Measurements from ENCODE around the gene ANKRD22.
A peak's percentile ranks its signal among the peaks of the same experiment; 100 is the strongest.
"Not testable (repeated sequence)": the region's sequence is repeated elsewhere in the genome, so short reads cannot be mapped to it uniquely, and the experiment has no call there.

ANKRD22 gene

GRCh38 chr10:88851706-88852105 is at the start of gene ANKRD22:
Gene ANKRD22 (minus strand): TSS chr10:88851844. CDS start chr10:88851607, 237 bp downstream.
- DNase-seq (ENCODE audit: low read depth in 2 of 2), result no peak

GRCh38 chr10:88899886-88900285 is 48.2 kb upstream of the ANKRD22 start:
- DNase-seq (ENCODE audit: low read depth in 2 of 2), result no peak

- DNase-seq (ENCODE audit: low read depth in 2 of 2), result no peak
Observed at GRCh38 chr10:88898727-88899126, 47.1 kb upstream of the ANKRD22 start.

- DNase-seq (ENCODE audit: low read depth in 2 of 2), result no peak
Observed at GRCh38 chr10:88896994-88897853, 45.6 kb upstream of the ANKRD22 start.

- no peak for DNase-seq (ENCODE audit: low read depth in 2 of 2)
Observed at GRCh38 chr10:88896372-88896993, 44.8 kb upstream of the ANKRD22 start.

GRCh38 chr10:88895250-88895649 is 43.6 kb upstream of the ANKRD22 start:
- DNase-seq (ENCODE audit: low read depth in 2 of 2), result no peak

GRCh38 chr10:88893611-88894010 is 42.0 kb upstream of the ANKRD22 start:
- DNase-seq (ENCODE audit: low read depth in 2 of 2), result no peak

- no peak for DNase-seq (ENCODE audit: low read depth in 2 of 2)
Observed at GRCh38 chr10:88892222-88892967, 40.8 kb upstream of the ANKRD22 start.

GRCh38 chr10:88890681-88891381 is 39.2 kb upstream of the ANKRD22 start:
- DNase-seq (ENCODE audit: low read depth in 2 of 2), result no peak

GRCh38 chr10:88889559-88890337 is 38.1 kb upstream of the ANKRD22 start:
- DNase-seq (ENCODE audit: low read depth in 2 of 2), result no peak

GRCh38 chr10:88888810-88889445 is 37.3 kb upstream of the ANKRD22 start:
- DNase-seq (ENCODE audit: low read depth in 2 of 2), result no peak

GRCh38 chr10:88886557-88886956 is 34.9 kb upstream of the ANKRD22 start:
- no peak for DNase-seq (ENCODE audit: low read depth in 2 of 2)

GRCh38 chr10:88883448-88883809 is 31.8 kb upstream of the ANKRD22 start:
- DNase-seq (ENCODE audit: low read depth in 2 of 2), result no peak

- DNase-seq (ENCODE audit: low read depth in 2 of 2), result not testable (repeated sequence)
Observed at GRCh38 chr10:88882646-88883447, 31.2 kb upstream of the ANKRD22 start.

GRCh38 chr10:88881922-88882645 is 30.4 kb upstream of the ANKRD22 start:
- no peak for DNase-seq (ENCODE audit: low read depth in 2 of 2)

- no peak for DNase-seq (ENCODE audit: low read depth in 2 of 2)
Observed at GRCh38 chr10:88881320-88881719, 29.7 kb upstream of the ANKRD22 start.

- peak; percentile 23 to 38 for DNase-seq (ENCODE audit: low read depth in 2 of 2)
Observed at GRCh38 chr10:88880282-88881076, 28.8 kb upstream of the ANKRD22 start.
